OCI-LY7 (cell line): ENCODE data around the gene SIX6.

Source experiments
- EZH2phosphoT487 ChIP-seq: fragments of 200-600 bp; sonication (generic); IDR thresholded peaks from 2 replicates; pipeline ENCODE4 v1.6.1; 2018; ENCODE audit warnings: low read depth, borderline replicate concordance, mild to moderate bottlenecking, mixed run types, antibody characterized with exemption, low read length, moderate library complexity, mixed read lengths
- TF ChIP-seq, protein P1 (sequence below): fragments of 200-600 bp; sonication (generic); conservative IDR thresholded peaks from 2 replicates; pipeline ENCODE4 v1.5.1; 2014; ENCODE audit warnings: mild to moderate bottlenecking, antibody characterized with exemption, low read length, moderate library complexity, mixed read lengths

DNA sequence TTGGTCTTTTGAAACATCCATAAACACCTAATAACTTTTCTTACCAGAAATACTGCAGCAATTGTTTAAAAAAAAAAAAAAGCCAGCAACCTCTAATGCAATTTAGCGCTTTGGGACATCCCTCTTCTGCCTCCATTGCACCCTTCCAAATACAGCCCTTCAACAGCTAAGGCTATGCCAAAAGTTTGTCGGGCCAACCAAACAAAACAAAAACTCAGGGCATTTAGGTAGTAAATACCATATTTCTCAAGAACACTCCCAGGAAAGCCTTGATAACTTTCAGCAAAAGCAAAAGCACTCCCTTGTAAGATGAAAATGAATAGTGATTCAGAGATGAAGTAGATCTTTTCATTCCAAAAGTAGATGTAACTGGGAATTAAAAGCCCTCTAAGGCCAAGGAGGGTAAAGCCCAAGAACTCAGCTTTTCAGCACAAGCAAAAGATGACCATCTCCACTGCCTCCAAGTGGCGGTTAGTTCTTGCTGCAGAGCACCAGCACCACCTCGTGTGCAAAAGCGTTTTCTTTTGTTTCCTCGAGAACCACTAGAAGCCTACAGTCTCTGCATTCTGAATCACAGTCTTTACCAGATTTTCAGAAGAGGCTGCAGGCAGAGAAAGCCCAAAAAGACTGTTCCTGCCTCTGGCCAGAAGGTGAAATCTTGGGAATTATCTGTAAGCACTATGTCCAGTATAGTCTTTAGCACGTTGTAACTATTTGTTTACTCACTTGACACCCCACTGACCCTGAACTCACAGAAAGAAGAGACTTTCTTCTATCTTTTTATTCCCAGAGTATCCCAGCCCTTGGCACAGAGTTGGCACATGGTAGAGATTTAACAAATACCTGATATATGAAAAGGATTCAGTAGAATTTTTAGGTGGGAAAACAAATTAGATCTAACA lies 53.1 kb downstream of the SIX6 start:
- TF ChIP-seq, protein P1, sequence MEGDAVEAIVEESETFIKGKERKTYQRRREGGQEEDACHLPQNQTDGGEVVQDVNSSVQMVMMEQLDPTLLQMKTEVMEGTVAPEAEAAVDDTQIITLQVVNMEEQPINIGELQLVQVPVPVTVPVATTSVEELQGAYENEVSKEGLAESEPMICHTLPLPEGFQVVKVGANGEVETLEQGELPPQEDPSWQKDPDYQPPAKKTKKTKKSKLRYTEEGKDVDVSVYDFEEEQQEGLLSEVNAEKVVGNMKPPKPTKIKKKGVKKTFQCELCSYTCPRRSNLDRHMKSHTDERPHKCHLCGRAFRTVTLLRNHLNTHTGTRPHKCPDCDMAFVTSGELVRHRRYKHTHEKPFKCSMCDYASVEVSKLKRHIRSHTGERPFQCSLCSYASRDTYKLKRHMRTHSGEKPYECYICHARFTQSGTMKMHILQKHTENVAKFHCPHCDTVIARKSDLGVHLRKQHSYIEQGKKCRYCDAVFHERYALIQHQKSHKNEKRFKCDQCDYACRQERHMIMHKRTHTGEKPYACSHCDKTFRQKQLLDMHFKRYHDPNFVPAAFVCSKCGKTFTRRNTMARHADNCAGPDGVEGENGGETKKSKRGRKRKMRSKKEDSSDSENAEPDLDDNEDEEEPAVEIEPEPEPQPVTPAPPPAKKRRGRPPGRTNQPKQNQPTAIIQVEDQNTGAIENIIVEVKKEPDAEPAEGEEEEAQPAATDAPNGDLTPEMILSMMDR: peak; percentile 97
- TF ChIP-seq EZH2phosphoT487: no peak
